ENCODE measurements around the gene PRKG1.
A peak's percentile ranks its signal among the peaks of the same experiment; 100 is the strongest.

The PRKG1 gene

DNA sequence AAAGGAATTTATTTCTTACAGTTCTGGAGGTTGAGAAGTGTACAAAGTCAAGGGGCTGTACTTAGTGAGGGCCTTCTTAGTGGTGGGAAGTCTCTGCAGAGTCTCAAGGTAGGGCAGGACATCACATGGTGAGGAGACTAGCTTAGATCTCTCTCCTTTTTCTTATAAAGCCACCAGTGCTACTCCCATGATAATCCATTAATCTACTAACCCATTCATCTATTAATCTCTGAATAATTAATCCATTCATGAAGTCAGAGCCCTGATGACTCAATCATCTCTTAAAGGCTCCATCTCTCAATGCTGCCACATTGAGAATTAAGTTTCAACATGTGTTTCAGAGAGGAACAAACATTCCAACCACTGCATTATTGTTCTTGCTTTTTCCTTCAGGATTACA, 689.5 kb downstream of the PRKG1 start:
- DNase-seq (ENCODE audit: low spot score), result no peak

DNA sequence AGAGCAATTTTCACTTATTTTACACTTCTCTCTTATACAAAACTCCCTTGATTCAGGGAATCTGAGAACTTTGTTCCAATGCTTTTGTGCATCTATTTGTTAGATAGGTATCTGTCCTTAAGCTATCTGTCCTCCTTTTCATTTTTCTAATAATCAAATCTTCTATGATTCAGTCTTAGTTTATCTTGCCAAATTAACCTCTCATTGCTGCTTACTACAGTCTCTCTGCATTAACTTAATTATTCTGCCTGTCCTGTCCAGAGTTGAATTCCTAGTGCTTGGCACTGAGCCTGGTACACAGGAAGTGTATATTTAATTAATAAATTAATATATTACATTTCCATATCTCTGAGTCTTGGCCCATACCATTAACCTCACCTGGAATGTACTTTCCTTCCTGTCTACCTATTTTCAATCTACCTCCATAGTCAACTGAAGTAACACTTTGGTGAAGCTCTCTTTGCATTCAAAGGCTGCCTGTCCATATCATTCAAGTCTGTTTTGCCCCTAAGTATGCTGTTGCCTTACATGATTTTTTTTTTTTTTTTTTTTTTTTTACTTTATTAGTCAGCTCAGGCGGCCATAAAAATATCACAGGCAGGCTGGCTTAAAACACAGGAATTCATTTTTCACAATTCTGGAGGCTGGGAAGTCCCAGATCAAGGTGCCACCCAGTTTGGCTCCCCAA, 691.1 kb downstream of the PRKG1 start:
- DNase-seq (ENCODE audit: low spot score), result no peak

DNA sequence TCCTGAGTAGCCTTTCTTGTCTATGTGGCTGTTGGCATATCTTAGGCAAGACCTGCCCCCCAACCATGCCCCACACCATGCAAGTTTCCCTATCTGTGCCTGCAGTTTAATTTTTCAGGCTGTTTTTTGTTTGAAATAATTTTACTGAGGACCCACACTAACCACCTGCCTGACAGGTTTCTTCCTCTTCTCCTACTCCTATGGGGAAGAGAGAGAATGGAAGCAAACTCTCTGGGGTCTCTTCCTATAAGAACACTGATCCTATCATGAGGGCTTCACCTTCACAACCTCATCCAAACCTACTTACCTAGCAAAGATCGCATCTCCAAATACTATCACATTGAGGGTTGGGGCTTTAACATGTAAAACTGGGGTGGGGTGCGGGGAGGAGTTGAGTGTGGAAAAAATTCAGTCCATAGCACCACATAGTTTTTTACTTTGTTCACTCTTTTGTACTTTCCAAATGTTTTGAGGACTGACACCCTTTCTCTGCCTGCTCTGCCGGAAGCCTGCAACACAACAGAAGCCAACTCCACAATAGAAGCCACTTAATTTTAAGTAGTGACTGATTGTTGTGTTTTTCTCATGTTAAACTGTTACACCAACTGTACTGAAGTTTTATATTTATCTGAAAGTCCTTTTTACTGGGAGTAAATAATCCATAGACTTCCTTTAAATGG, 692.3 kb downstream of the PRKG1 start:
- DNase-seq (ENCODE audit: low spot score), result no peak

DNA sequence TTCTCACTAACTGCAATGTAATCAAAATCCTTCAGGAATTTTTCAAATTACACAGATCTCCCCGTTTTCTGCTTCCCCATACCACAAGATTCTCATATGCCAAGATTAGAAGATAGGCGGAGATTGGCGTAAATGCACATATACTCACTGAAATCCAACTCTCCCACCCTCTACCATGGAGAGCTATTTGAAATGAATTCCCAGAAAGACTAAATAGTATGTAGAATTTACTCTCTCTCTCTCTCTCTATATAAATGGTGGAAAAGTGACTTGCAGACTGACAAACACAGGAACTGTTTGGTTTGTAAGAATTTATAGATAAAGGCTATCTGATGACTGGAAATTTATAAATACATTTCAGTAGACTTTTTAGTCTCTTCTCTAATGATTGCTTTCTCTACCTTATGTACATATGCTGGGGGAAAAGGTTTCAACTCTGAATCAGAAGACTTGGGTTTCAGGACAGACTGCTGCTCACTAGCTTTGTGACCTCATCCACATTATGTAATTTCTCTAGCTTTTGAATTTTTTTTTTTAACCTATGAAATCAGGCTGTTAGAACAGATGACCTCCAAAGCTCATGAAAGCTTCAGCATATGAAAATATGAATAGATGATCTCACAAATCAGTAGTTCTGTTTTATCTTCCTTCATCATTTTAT, 692.9 kb downstream of the PRKG1 start:
- DNase-seq (ENCODE audit: low spot score), result no peak

DNA sequence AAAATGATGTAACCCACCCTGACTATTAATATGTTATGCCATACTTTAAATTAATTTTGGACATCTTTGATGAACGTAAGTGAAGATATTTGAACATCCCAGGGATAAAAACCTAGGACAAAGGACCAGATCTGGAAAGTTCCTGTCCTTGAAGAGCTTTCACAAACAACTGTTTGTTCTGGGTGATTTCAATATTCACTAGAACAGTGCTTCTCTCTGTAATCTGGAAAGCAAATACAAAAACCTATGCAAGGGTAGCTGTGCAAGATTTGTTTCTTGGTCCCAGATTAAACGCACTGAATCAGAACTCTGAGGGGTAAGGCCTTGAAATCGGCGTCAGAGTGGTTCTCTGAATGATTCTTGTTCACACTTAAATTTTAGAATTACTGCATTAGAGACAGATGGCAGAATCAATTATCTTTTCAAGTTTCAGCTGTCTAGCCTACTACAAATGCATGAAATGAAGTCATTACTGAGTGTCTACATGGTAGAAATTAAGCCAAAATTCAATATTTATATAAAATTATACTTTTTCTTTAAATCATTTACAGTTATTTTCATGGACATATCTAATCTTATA, 694.7 kb downstream of the PRKG1 start:
- DNase-seq (ENCODE audit: low spot score), result peak; percentile 2

DNA sequence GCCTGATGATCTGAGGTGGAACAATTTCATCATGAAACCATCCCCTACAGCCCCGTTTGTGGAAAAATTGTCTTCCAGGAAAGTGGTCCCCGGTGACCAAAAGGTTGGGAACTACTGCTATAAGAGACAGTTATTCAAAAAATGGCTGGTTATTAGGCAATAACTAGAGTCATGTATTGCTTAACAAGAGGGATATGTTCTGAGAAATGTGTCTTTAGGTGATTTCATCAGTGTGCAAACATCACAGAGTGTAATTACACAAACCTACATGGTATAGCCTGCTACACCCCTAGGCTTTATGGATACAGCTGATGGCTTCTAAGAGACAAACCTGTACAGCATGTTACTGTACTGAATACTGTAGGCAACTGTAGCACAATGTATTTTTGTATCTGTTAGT, 696.4 kb downstream of the PRKG1 start:
- DNase-seq (ENCODE audit: low spot score), result no peak

DNA sequence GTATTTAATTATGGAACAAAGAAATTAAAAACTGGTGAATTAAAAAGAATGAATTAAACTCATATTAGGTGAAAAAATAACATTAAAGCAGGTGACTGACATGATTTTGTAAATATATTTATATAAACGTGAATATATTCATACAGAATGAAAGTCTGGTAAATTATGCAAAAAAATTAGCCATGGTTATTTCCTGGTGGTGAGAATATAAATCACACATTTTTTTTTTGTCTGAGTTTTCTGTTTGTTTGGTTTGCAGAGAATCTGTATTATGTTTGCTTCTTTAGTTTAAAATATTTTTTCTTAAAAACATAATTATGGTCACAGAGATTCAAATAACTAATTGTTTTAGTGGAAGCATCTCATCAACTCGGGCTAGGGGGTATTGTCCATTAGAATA, 698.1 kb downstream of the PRKG1 start:
- DNase-seq (ENCODE audit: low spot score), result no peak

DNA sequence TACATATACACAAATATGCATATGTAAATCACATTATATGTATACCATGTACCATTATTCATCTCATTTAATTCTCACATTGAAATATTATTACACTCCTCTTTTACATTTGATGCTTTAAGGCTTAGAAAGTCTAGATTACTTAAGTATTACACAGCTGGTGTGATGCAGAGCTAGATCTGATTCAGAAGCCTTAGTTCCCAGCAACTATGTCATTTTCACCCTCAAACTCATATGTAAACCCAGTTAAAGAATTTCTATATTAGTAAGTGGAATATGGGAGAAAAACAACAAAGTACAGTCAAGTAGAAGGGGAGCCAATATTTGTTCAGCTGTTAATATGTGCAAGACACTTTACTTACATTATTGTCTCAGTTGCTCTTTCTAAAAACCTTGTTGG, 699.4 kb downstream of the PRKG1 start:
- DNase-seq (ENCODE audit: low spot score), result no peak

DNA sequence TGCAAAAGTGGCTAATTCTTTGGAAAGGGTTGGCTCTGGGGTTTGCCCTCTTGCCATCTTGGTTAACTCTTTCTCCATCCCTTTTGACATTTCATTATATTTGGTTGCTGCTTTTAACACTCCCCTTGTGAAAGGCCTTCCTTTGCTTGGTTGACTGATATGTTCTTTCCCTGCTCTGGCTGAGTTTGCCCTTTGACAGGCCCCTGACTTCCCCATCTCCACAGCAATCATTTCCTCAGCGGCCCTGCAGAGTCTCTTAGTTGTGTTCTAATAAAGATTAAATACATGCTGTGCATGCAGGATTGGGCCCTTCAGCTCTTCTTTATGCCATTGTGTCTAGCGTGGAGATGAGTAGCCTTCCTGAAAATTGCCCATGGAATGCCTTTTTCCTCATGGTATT, 709.7 kb downstream of the PRKG1 start:
- no peak for DNase-seq (ENCODE audit: low spot score)

DNA sequence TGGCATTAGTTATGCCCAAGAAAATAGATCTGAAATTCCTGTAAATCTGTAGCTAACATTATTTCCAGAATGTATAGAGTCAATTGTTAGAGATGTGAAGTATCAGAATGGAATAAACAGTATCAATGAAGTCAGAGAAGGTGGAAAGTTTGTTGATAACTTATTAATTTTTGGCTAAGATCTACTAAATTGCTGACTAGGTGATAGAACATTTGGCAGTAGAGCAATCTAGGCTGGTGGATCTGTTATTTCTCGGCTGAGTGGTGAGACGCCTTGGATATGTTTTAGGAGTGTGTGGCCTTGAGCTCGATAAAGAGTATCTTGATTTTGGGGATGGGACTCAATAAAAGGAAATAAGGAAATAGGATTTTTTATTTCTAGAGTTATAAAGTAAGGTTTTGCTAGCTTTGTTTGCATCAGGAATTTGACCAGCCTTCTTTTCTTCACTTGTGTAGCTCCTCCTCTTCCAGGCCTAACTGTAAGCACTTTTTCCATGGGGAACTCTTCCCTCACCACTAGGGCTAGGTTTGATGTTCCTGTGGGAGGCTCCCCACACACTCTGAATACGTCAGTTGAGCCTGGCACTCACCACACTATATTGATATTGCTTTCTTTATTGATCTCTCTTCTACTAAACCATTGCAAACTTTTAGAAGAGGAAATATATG, 711.9 kb downstream of the PRKG1 start:
- DNase-seq (ENCODE audit: low spot score), result no peak

DNA sequence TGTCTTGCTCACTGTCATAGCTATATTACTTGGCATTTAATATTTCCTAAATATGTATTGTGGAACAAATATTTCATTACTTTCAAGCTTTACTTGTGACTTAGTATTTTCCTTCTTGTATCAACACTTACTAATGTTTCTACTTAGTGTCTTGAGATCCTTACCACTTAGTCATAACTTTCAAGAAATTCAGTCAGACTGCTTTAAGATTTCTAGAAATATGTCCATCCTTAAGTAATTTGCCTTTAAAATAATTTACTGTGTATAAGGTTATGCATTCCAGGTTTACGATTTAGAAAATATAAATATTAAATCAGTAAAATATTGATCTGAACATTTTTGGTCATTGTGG, 712.4 kb downstream of the PRKG1 start:
- DNase-seq (ENCODE audit: low spot score), result no peak

DNA sequence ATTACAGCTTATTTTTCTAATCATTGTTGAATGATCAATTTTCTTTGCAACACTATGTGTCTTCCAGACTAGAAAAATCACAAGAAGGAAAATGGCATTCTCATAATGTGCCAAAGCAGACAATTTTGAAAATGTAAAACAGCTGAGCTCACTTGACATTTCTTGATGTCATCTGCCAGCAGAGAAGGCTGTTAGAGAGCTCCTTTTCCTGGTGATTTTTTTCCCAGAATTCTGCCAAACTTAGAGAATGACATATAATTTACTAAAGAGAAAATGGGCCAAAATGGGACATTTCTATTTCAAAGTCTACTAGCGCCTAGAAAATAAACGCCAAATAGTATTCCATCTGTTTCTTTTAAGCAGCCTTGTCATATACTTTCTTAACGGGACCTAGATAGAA, 714.0 kb downstream of the PRKG1 start:
- no peak for DNase-seq (ENCODE audit: low spot score)

DNA sequence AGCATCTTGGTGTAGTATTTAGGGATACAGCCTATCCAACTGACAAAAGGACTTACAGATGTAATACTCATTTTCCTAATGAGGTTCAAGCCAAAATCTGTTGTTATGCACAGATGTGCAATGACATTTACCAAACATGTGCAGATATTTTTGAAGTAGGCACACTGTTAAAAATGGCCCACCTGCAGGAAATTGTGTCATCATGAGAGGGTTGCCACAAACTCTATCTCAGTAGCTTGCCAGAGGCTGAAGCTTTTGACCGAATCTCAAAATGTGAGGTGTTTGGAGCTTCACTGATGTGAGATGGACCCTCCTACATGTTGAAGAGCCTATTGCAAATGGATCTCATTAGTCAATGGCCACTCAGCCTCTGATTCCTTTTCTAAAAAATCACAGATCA, 714.8 kb downstream of the PRKG1 start:
- DNase-seq (ENCODE audit: low spot score), result no peak

DNA sequence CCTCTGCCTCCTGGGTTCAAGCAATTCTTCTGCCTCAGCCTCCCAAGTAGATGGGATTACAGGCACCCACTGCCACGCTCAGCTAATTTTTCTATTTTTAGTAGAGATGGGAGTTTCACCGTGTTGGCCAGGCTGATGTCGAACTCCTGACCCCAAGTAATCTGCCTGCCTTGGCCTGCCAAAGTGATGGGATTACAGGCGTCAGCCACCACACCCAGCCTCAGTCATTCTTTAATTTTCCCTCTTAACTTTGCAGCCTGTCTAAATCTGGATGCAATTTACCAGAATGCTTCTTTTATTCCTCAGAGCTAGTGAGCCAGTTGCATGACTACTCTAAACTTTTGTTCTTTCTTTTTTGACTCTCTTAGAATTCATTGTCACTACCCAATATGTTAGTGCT, 715.6 kb downstream of the PRKG1 start:
- DNase-seq (ENCODE audit: low spot score), result no peak

DNA sequence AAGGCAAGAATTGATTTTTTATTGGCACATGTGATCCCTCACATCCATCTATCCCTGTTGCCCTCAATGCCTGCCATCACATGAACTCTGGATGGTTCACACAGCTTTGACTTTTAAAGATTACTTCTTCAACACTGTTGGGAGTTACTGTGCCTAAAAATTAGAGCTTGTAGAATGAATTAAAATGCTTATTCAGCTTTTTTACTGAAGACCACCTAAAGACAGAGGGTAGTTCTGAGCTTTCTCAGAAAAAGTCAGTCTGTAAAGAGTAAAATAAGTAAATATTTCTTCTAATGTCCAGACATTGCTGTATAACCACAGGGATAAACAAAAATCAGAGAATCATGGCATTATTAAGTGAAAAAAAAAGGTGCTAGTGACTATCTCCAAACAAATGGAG, 718.4 kb downstream of the PRKG1 start:
- no peak for DNase-seq (ENCODE audit: low spot score)

DNA sequence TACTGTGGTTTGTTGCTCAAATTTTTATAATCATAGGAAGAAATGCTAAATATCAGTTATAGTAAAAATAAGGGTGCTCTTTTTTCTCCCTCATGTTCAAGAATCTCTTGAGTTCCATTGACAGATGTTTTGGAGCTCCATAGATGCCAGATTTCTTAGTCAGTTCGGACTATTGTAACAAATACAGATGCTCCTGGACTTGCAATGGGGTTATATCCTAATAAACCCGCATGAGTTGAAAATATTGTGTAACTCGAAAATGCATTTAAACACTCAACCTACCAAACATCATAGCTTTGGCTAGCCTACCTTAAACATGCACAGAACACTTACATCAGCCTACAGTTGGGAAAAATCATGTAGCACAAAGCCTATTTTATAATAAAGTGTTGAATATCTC, 725.8 kb downstream of the PRKG1 start:
- no peak for DNase-seq (ENCODE audit: low spot score)

DNA sequence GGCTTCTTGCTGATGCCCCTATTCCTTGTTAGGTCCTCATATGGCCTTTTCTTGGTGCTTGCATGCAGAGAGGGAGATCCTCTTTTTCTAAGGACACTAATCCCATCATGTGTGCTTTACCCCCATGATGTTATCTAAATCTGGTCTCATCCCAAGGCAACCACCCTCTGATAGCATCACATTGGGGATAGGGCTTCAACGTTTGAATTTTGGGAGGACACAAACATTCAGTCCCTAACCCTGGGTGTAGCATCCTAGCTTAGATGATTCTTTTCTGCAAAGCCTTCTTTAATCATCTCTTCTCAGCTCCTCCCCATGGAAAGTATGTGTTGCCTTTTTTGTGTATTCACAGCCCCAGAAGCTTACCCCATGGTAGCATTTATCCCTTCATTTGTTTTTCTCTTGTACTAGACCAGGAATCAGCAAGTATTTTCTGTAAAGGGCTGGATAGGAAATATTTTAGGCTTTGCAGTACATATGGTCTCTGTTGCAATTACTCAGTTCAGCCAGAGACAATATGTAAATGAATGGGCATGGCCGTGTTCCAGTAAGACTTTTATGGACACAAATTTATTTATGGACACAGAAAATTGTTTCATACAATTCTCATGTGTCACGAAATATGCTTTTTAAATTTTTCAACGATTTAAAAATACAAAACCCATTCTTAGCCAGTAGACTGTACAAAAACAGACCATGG, 726.6 kb downstream of the PRKG1 start:
- no peak for DNase-seq (ENCODE audit: low spot score)

DNA sequence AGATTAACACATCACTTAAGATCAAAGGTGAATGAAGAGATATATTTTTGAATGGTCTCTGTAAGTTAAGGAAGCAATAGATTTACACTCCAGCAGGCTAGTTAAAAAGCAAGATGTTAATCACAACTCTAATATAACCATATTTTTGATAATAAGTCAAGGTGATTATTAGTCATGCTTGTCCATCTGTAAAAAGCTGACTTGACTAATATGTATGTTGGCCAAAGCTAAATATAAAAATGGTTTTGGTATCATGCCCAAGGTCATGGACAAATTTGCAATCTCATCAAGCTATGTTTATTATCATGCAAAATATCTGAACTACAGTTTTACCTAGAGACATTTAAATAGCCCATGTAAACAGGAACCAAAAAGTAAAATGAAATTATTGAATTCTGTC, 727.7 kb downstream of the PRKG1 start:
- no peak for DNase-seq (ENCODE audit: low spot score)

DNA sequence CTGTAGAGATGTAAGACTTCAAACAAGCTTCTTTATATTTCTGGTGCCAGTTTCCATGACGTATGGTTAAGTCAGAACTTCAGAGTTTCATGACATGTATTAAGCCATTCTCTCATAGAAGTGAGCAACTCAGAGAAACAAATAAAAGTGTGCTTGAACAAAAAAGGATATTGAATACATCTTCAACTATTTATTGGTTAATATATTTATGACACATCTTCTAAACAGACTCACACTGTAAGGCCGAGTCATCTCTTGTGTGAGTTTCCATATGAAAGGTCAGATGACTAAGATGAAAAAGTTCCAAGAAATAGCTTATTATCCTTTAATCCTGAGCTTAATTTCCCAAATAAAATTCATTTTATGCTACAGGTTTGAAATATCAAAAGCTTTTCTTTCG, 730.6 kb downstream of the PRKG1 start:
- DNase-seq (ENCODE audit: low spot score), result no peak

DNA sequence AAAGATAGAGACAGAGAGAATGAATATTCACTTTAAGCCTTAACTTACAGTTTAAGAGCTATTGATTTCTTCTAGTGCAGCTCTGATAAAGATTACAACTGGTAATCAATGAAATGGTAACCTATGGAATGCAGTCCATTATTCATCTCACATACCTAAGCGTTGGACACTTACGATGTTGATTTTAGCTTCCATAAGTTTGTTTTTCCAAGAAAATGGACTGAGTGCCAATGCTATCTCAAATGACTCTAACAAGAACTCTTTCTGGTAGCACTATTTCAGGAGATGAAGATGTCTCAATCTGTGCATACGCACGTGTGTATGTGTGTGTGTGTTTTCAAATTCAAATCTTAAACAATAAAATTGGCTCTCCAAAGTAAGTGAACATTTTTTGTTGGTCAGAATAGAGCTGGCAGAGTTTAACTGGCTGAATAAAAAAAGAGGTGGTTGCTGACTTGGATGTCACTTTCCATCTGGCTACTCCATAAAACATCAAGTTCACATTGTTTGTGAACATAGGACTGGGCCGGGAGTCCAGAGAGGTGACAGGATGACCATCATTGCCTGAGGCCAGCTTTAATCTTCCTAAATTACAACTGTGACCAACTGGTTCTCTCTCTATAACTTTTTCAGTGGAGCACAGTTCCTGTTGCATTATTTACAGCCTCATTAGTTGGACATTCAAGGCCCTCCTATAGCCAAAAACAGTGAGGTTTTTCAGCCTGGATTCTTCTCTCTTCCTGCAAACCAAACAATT, 732.0 kb downstream of the PRKG1 start:
- DNase-seq (ENCODE audit: low spot score), result no peak

DNA sequence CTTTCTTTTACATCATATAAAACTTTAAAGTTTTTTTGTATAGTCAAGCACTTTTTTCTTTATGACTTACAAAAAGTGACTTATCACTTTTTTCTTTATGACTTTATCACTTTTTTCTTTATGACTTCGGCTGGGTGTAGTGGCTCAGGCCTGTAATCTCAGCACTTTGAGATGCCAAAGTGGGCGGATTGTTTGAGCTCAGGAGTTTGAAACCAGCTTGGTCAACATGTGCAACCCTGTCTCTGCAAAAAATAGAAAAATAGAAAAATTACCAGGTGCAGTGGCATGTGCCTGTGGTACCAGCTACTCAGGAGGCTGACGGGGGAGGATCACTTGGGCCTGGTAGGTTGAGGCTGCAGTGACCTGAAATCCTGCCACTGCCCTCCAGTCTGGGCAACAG, 733.9 kb downstream of the PRKG1 start:
- DNase-seq (ENCODE audit: low spot score), result no peak
